Measurements from ENCODE around the gene NAT9.

DNA sequence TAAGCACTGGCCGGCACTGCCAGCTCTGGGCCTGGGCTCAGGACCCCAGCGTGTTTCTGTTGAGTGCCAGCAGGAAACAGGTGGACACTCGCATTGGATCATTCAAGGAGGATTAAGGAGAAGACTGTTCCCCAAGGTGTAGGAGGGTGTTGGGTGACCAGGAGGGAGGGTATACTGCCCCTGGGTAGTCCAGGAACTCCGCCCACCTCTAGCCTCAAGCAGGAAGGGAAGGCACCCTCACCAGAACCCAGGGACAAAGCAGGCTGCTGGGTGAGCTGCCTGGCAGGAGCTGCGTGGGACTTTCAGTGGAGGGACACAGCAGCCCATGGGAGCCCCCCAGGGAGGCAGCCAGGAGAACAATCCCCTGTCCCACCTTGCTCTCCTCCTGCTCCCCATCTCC lies 46.8 kb downstream of the NAT9 start:
- TF ChIP-seq POLR2A (IDR thresholded peaks at IDR 0.05): no peak
- TF ChIP-seq, protein P1, sequence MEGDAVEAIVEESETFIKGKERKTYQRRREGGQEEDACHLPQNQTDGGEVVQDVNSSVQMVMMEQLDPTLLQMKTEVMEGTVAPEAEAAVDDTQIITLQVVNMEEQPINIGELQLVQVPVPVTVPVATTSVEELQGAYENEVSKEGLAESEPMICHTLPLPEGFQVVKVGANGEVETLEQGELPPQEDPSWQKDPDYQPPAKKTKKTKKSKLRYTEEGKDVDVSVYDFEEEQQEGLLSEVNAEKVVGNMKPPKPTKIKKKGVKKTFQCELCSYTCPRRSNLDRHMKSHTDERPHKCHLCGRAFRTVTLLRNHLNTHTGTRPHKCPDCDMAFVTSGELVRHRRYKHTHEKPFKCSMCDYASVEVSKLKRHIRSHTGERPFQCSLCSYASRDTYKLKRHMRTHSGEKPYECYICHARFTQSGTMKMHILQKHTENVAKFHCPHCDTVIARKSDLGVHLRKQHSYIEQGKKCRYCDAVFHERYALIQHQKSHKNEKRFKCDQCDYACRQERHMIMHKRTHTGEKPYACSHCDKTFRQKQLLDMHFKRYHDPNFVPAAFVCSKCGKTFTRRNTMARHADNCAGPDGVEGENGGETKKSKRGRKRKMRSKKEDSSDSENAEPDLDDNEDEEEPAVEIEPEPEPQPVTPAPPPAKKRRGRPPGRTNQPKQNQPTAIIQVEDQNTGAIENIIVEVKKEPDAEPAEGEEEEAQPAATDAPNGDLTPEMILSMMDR (IDR thresholded peaks at IDR 0.05): no peak
